Anterior cingulate cortex (tissue), 58 donors: ENCODE measurements around the gene SRSF3.
"Not testable (repeated sequence)": the region's sequence is repeated elsewhere in the genome, so short reads cannot be mapped to it uniquely, and the experiment has no call there.

ENCODE experiments used
- DNase-seq, 58 donors: peaks; one replicate each; lab custom pipeline; 2025; lab: John Stamatoyannopoulos, UW

SRSF3 gene

GRCh38 chr6:36603222-36604089 is 9.3 kb downstream of the SRSF3 start:
- DNase-seq = no peak

- no peak for DNase-seq
Measured at GRCh38 chr6:36604090-36605060, 10.2 kb downstream of the SRSF3 start.

GRCh38 chr6:36605143-36605542 is 11.0 kb downstream of the SRSF3 start:
- DNase-seq = no peak

- DNase-seq = no peak
Measured at GRCh38 chr6:36605560-36606391, 11.6 kb downstream of the SRSF3 start.

- not testable (repeated sequence) for DNase-seq
Measured at GRCh38 chr6:36607305-36607682, 13.1 kb downstream of the SRSF3 start.

GRCh38 chr6:36607683-36608386 is 13.7 kb downstream of the SRSF3 start:
- DNase-seq = no peak

GRCh38 chr6:36608788-36609563 is 14.8 kb downstream of the SRSF3 start:
- DNase-seq = no peak

GRCh38 chr6:36609582-36609981 is 15.4 kb downstream of the SRSF3 start:
- no peak for DNase-seq

GRCh38 chr6:36610041-36610955 is 16.1 kb downstream of the SRSF3 start:
- no peak for DNase-seq

- no peak for DNase-seq
Measured at GRCh38 chr6:36610956-36611336, 16.8 kb downstream of the SRSF3 start.

GRCh38 chr6:36611679-36612078 is 17.5 kb downstream of the SRSF3 start:
- DNase-seq = not testable (repeated sequence)

GRCh38 chr6:36612101-36612625 is 18.0 kb downstream of the SRSF3 start:
- DNase-seq = no peak

GRCh38 chr6:36613200-36613995 is 19.2 kb downstream of the SRSF3 start:
- no peak for DNase-seq

GRCh38 chr6:36615018-36615761 is 21.0 kb downstream of the SRSF3 start:
- DNase-seq = peak in 3 of 58 donors; percentile 9 to 36 (median 19)

- DNase-seq = peak in 2 of 58 donors; percentile 11 to 43
Measured at GRCh38 chr6:36616893-36617521, 22.8 kb downstream of the SRSF3 start.
